T-helper 1 cell treated with Interleukin-12 subunit alpha and Interleukin-12 subunit beta and Interleukin-4 antibody, amounts not matched to agents 30 μg/mL and 1 μg/mL, for 36 hours (primary cell): ENCODE data around the gene TMEM135.
"Not testable (repeated sequence)": the region's sequence is repeated elsewhere in the genome, so short reads cannot be mapped to it uniquely, and the experiment has no call there.

ENCODE experiments used
- H3K27ac Mint-ChIP-seq: one replicate; pipeline ENCODE4 v1.8.0; 2021; ENCODE audit warnings: mild to moderate bottlenecking, mixed read lengths
- H3K27me3 Mint-ChIP-seq: one replicate; pipeline ENCODE4 v1.8.0; 2021; ENCODE audit warnings: low read depth, mixed read lengths
- H3K36me3 Mint-ChIP-seq: one replicate; pipeline ENCODE4 v1.8.0; 2021; ENCODE audit warnings: low read depth, mixed read lengths
- H3K4me1 Mint-ChIP-seq: one replicate; pipeline ENCODE4 v1.8.0; 2021; ENCODE audit warnings: low read depth, mixed read lengths
- H3K4me3 Mint-ChIP-seq: one replicate; pipeline ENCODE4 v1.8.0; 2021; ENCODE audit warnings: mild to moderate bottlenecking, moderate library complexity, mixed read lengths
- H3K9me3 Mint-ChIP-seq: one replicate; pipeline ENCODE4 v1.8.0; 2021; ENCODE audit warnings: mixed read lengths

TMEM135 gene

DNA sequence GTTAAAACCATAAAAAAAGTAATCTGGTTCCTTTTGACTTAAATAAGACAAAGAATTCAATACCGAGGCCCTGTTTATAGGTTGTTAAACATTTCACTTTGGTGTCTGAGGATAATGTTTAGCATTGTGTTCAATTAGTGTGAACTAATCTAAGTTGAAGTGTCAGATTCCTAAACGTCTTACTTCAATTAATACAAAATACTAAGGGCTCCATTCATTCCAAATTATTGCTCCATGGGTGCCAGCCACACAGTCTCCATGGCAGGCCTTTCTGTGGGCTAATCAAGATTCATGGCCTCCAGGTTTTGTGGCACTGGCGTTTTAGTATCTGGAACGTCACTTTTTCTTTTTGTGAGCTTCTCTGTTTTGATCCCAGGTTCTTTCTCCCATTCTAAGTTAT lies 89.4 kb downstream of the TMEM135 start:
- Mint-ChIP-seq H3K36me3 (no peaks in the 10 kb centered on the region), H3K27ac (no peak overlapping the region), H3K9me3 (no peaks in the 10 kb centered on the region), H3K4me3 (no peak overlapping the region), H3K27me3 (no peaks in the 10 kb centered on the region), H3K4me1 (no peaks in the 10 kb centered on the region)

DNA sequence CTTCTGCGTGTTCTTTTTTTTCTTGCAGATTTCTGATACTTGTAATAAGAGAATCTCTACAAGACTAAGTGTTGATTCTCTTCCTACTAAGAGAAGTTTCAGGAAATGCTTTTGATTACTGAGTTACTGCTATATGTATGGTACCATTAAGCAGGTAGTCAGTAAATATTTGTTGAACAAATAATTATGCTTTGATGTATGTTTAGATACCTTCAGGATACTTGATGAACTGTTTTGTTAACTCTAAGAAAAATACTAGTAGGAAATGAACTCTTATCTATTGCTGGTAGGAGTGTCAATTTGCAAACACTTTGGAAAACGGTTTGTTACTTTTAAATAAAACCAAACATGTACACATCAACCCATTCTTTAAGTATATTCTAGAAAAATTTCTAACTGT lies 90.6 kb downstream of the TMEM135 start:
- Mint-ChIP-seq H3K27me3 (no peaks in the 10 kb centered on the region), H3K4me3 (no peak overlapping the region), H3K4me1 (no peaks in the 10 kb centered on the region), H3K27ac (no peak overlapping the region), H3K36me3 (no peaks in the 10 kb centered on the region), H3K9me3 (no peaks in the 10 kb centered on the region)

DNA sequence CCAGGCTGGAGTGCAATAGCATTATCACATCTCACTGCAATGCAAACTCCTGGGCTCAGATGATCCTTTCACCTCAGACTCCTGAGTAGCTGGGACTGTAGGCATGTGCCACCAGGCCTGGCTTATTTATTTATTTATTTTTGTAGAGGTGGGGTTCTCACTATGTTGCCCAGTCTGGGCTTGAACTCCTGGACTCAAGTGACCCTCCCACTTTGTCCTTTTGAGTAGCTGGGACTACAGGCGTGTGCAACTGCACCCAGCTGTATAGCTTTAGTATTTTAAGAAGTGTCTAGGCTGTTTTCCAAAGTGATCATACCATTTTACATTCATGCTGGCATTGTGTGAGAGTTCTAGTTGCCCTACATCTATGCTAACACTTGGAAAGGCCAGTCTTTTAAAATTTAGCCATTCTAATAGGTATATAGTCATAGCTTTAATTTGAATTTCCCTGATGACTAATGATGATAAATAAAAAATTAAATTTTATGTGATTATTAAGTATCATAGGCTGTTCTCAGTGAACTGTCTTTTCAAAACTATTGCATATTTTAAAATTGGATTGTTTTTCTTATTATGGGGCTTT lies 96.9 kb downstream of the TMEM135 start:
- no peaks in the 10 kb centered on the region for H3K4me1 Mint-ChIP-seq
- H3K4me3 Mint-ChIP-seq, result no peak overlapping the region
- H3K27me3 Mint-ChIP-seq, result no peaks in the 10 kb centered on the region
- no peak overlapping the region for H3K27ac Mint-ChIP-seq
- H3K36me3 Mint-ChIP-seq, result peaks cover 2% of the 10 kb centered on the region
- H3K9me3 Mint-ChIP-seq, result peaks cover 5% of the 10 kb centered on the region

DNA sequence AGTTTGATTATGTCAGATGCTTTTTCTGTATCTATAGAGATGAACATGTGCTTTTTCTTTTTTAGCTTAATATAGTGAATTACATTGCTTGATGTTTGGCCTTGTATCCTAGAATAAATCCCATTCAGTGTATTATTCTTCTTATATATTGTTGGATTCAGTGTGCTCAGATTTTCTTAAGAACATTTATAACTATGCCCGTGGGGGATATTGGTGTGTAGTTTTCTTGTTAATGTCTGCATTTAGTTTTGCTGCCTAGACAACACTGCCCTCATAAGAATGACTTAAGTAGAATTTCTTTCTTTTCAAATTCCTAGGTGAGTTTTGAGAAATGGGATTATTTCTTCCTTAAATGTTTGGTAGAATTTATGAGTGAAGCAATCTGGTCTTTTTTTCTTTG lies 98.5 kb downstream of the TMEM135 start:
- H3K4me3 Mint-ChIP-seq, result no peak overlapping the region
- peaks cover 5% of the 10 kb centered on the region for H3K9me3 Mint-ChIP-seq
- H3K27me3 Mint-ChIP-seq, result no peaks in the 10 kb centered on the region
- H3K36me3 Mint-ChIP-seq, result peaks cover 2% of the 10 kb centered on the region
- H3K27ac Mint-ChIP-seq, result no peak overlapping the region
- H3K4me1 Mint-ChIP-seq, result no peaks in the 10 kb centered on the region

DNA sequence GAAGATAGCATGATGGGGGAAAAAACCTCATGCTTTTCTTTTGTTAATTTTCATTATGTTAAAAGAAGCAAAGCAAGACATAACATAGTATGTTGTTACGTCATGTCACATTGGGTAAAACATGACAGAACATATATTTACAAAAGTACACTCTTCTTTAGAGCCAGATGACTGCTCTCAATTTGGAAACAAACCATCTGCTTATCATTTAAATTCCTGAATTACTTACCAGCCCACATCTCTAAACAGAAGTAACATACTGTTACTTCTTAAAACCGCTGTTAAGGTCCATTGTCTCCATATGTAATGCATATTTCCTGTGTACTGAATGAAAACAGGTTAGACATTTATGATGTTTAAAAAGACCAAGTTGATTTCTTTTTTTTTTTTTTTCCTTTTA lies 100.0 kb downstream of the TMEM135 start:
- H3K27ac Mint-ChIP-seq, result no peak overlapping the region
- peaks cover 2% of the 10 kb centered on the region for H3K36me3 Mint-ChIP-seq
- H3K9me3 Mint-ChIP-seq, result peaks cover 5% of the 10 kb centered on the region
- H3K27me3 Mint-ChIP-seq, result no peaks in the 10 kb centered on the region
- no peak overlapping the region for H3K4me3 Mint-ChIP-seq
- no peaks in the 10 kb centered on the region for H3K4me1 Mint-ChIP-seq

DNA sequence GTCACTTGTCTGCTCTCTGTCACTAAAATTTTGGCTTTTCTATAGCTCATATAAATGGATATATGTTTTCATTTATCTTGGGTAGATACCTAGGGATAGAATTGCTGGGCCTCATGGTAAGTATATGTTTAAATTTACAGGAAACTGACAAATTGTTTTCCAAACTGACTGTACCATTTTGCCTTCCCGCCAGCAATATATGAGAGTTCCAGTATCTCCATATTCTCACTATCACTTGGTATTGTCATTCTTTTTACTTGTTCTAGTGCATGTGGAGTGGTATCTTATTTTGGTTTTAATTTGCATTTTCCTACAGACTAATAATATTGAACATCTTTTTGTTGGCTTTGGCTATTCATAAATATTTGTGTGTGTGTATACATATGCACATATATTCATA lies 101.7 kb downstream of the TMEM135 start:
- Mint-ChIP-seq H3K27ac (no peak overlapping the region), H3K4me1 (peaks cover 2% of the 10 kb centered on the region), H3K4me3 (no peak overlapping the region), H3K27me3 (no peaks in the 10 kb centered on the region), H3K9me3 (peaks cover 5% of the 10 kb centered on the region), H3K36me3 (peaks cover 2% of the 10 kb centered on the region)

DNA sequence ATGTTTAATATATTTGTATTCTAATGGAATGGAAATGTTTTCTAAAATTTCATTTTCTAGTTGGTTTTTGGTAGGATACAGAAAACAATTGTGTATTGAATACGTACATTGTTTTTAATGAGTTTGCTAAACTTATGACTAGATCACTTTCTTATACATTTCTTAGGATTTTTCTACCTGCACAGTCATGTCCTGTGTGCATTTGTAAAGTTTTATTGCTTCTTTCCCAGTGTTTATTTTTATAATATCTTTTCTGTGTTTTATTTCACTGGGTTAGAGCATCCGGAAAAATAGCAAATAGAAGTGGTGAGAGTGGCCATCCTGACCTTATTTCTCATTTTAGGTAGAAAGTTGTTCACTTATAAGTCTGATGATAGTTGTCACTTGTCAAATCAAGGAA lies 103.6 kb downstream of the TMEM135 start:
- H3K36me3 Mint-ChIP-seq, result peaks cover 2% of the 10 kb centered on the region

DNA sequence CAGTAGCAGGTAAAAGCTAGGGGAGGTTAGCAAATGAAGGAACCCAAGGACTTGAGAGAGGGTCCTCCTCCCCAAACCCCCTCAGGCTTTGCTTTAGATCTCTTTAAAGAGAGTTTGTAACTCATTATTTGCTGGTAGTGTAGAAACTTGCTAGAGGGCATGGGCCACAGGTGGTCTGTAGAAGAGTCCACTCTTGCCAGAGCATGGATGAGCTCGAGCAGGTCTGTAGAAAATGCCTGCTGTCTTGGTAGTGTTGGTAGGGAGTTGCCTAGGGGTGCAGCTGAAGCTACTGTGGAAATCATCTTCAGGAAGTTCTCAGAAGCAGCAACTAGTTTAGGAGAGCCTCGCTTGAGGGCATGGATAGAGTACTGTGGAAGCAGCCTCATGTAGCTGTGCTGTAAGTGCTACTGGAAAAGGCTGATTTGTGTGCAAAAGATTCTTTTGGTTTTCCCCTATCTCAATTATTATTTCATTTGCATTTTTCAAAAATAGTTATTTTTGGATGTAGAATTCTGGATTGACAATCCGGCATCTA lies 104.3 kb downstream of the TMEM135 start:
- Mint-ChIP-seq H3K27me3 (no peaks in the 10 kb centered on the region), H3K4me1 (peaks cover 4% of the 10 kb centered on the region), H3K27ac (no peak overlapping the region), H3K4me3 (no peak overlapping the region), H3K9me3 (peaks cover 5% of the 10 kb centered on the region), H3K36me3 (peaks cover 1% of the 10 kb centered on the region)

More for the DNA sequence above, 103.6 kb downstream of the TMEM135 start:
- Mint-ChIP-seq H3K4me1 (peaks cover 4% of the 10 kb centered on the region), H3K27ac (no peak overlapping the region), H3K4me3 (no peak overlapping the region), H3K27me3 (no peaks in the 10 kb centered on the region), H3K9me3 (peaks cover 5% of the 10 kb centered on the region)

DNA sequence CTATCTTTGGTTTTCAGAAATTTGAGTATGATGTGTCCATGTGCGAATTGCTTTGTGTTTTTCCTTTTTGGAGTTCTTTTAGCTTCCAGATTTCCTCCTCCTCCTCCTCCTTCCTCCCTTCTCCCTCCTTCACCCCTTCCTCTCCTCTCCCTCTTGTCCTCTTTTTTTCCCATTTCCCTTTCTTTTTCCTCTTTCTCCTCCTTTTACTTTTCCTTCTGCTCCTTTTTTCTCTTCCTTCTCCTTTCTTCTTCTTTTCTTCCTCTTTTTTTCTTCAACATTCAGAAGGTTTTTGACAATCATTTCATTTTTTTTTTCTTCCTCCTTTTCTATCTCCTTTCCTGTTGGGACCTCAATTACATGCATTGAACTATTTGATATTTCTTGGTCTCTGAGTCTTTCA lies 104.9 kb downstream of the TMEM135 start:
- Mint-ChIP-seq H3K27me3 (no peaks in the 10 kb centered on the region), H3K9me3 (peaks cover 5% of the 10 kb centered on the region), H3K36me3 (no peaks in the 10 kb centered on the region), H3K27ac (no peak overlapping the region), H3K4me1 (peaks cover 4% of the 10 kb centered on the region), H3K4me3 (no peak overlapping the region)

DNA sequence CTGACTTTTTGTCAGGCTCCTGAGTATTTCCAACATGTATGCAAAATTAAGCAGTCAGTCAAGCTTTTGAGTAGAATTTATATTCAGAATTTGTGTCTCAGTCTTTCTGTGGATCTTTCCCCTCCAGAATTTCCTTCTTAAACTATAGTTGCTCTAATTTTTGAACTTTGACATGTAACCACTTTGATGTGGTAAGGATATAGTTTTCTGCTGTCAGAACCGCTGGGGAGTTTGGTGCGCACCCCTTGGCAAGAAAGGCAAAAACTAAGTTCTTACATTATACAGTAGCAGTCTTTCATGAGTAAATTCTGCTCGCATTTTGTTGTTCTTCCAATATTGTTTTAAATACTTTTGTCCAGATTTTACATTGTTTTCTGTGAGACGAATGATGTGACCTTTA lies 105.9 kb downstream of the TMEM135 start:
- Mint-ChIP-seq H3K27me3 (no peaks in the 10 kb centered on the region), H3K4me1 (peaks cover 4% of the 10 kb centered on the region), H3K9me3 (peaks cover 5% of the 10 kb centered on the region), H3K27ac (no peak overlapping the region), H3K36me3 (no peaks in the 10 kb centered on the region), H3K4me3 (no peak overlapping the region)

DNA sequence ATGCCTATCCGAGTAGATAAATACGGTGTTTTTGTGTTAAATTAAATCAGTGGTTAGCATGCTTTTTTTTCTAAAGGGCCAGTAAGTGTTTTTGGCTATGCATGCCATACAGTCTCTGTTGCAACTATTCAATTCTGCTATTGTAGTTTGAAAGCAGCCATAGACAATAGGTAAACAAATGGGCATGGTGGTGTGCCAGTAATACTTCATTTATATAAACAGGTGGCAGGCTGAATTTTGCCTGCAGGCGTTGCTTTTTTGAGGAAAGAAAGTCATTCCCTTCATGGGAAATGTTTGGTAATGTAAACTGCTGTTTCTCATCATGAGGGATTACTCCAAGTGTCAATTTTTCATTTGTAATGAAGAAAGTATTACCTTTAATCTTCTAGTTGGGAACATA lies 106.5 kb downstream of the TMEM135 start:
- H3K4me1 Mint-ChIP-seq, result peaks cover 4% of the 10 kb centered on the region
- H3K36me3 Mint-ChIP-seq, result no peaks in the 10 kb centered on the region
- no peak overlapping the region for H3K27ac Mint-ChIP-seq
- H3K27me3 Mint-ChIP-seq, result no peaks in the 10 kb centered on the region
- no peak overlapping the region for H3K4me3 Mint-ChIP-seq
- peaks cover under 1% of the 10 kb centered on the region for H3K9me3 Mint-ChIP-seq

DNA sequence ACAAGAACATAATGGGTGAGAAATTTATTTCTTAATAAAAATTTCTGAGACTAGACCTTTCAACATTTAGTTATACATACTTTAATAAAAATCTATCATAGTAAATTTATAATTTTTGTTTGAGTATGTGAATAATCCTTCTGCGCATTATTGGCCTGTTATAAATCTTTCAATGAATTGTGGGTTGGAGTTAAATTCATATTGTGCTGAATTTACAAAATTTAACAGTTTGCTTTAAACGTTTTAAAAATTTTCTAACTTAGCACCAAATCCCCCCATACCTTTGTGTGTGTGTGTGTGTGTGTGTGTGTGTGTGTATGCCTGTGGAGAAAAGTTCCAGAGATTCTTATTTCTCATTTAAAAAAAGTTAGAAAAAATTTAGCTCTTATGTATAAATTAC lies 111.0 kb downstream of the TMEM135 start:
- H3K9me3 Mint-ChIP-seq, result no peaks in the 10 kb centered on the region
- no peak overlapping the region for H3K4me3 Mint-ChIP-seq
- H3K27ac Mint-ChIP-seq, result no peak overlapping the region
- no peaks in the 10 kb centered on the region for H3K36me3 Mint-ChIP-seq
- peaks cover 3% of the 10 kb centered on the region for H3K4me1 Mint-ChIP-seq
- no peaks in the 10 kb centered on the region for H3K27me3 Mint-ChIP-seq

DNA sequence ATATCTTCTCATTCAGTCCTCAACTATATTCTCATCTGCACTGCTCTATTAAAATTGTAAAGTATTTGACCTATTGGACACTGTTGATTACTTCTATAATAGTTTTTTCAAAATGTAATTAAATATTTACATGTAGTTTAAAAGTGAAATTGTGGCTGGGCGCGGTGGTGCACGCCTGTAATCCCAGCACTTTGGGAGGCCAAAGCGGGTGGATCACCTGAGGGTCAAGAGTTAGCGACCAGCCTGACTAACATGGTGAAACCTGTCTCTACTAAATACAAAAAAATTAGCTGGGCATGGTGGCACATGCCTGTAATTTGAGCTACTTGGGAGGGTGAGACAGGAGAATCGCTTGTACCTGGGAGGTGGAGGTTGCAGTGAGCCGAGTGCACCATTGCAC lies 112.0 kb downstream of the TMEM135 start:
- H3K36me3 Mint-ChIP-seq, H3K27ac Mint-ChIP-seq, H3K4me1 Mint-ChIP-seq, H3K27me3 Mint-ChIP-seq, H3K4me3 Mint-ChIP-seq, H3K9me3 Mint-ChIP-seq: not testable (repeated sequence)

DNA sequence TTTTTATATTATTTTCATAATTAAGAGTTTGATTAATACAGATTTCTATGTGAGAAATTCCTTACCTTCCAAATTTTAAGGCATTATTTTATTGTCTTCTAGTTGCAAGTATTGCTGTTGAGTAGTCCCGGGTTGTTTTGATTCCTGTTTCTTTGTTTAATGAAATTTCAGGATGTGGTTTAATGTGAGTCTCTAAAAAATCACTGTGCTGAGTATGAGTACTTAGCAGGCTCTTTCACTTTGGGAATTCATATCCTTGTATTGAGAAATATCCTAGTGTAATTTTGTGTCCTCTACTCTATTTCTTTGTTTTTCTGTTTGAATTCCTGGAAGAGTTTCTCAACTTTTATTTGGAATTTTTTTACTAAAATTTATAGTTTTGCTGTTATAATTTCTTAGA lies 113.2 kb downstream of the TMEM135 start:
- H3K4me3 Mint-ChIP-seq, result no peak overlapping the region
- no peak overlapping the region for H3K27ac Mint-ChIP-seq
- no peaks in the 10 kb centered on the region for H3K9me3 Mint-ChIP-seq
- no peaks in the 10 kb centered on the region for H3K36me3 Mint-ChIP-seq
- H3K27me3 Mint-ChIP-seq, result no peaks in the 10 kb centered on the region
- H3K4me1 Mint-ChIP-seq, result peaks cover 1% of the 10 kb centered on the region

DNA sequence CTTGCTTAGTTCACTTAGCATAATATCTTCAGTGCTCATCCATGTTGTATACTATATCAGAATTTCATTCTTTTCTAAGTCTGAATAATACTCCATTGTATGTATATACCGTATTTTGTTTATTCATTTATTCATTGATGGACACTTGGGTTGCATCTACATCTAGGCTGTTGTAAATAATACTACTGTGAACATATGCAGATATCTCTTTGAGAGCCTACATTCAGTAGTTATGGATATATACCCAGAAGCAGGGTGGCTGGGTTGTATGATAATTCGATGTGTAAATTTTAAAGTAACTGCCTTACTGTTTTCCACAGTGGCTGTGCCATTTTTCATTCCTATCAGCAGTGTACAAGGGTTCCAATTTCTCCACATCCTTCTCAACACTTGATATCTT lies 116.5 kb downstream of the TMEM135 start:
- H3K27ac Mint-ChIP-seq, result no peak overlapping the region
- H3K27me3 Mint-ChIP-seq, result no peaks in the 10 kb centered on the region
- H3K4me3 Mint-ChIP-seq, result no peak overlapping the region
- H3K4me1 Mint-ChIP-seq, result peaks cover 1% of the 10 kb centered on the region
- no peaks in the 10 kb centered on the region for H3K36me3 Mint-ChIP-seq
- no peaks in the 10 kb centered on the region for H3K9me3 Mint-ChIP-seq

DNA sequence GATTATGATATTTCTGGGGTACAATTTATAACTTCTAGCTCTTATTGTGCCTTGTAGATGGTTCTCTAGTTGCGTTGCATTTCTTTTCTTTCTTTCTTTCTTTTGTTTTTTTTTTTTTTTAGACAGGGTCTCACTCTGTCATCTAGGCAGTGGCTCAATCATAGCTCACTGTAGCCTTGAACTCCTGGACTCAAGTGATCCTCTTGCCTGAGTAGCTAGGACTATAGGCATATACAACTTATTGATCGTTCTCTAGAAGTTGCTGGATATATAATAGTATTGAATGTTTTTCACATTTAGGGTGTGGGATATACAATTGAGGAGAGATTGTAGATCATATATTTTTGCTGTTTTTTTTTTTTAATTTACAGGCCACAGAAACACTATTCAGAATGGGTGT lies 119.2 kb downstream of the TMEM135 start:
- H3K9me3 Mint-ChIP-seq, result no peaks in the 10 kb centered on the region
- H3K4me3 Mint-ChIP-seq, result no peak overlapping the region
- no peaks in the 10 kb centered on the region for H3K36me3 Mint-ChIP-seq
- H3K27ac Mint-ChIP-seq, result no peak overlapping the region
- H3K27me3 Mint-ChIP-seq, result no peaks in the 10 kb centered on the region
- H3K4me1 Mint-ChIP-seq, result no peaks in the 10 kb centered on the region
